Duodenal mucosa (tissue), 2 donors: Measurements from ENCODE around the gene DZIP1.
"Not testable (repeated sequence)": the region's sequence is repeated elsewhere in the genome, so short reads cannot be mapped to it uniquely, and the experiment has no call there.

Source experiments
- H3K27ac ChIP-seq: one replicate; pipeline ENCODE4 v1.7.0; 2013; ENCODE audit warnings: low read depth, low read length
- H3K27me3 ChIP-seq, 2 donors: one replicate each; pipeline ENCODE4 v1.7.0; 2013; ENCODE audit warnings: low read length in 2 of 2, control low read depth in 1 of 2; ENCODE audit not compliant: insufficient read depth in 2 of 2, control insufficient read depth in 1 of 2
- H3K36me3 ChIP-seq, 2 donors: one replicate each; pipeline ENCODE4 v1.7.0; 2013; ENCODE audit warnings: low read length in 2 of 2, control low read depth in 1 of 2; ENCODE audit not compliant: insufficient read depth in 2 of 2, control insufficient read depth in 1 of 2
- H3K4me1 ChIP-seq, 2 donors: one replicate each; pipeline ENCODE4 v1.7.0; 2013; ENCODE audit warnings: low read length in 2 of 2, control low read depth in 1 of 2; ENCODE audit not compliant: insufficient read depth in 2 of 2, control insufficient read depth in 1 of 2
- H3K4me3 ChIP-seq, 2 donors: one replicate each; pipeline ENCODE4 v1.7.0; 2013; ENCODE audit warnings: low read length in 2 of 2, low read depth in 1 of 2
- H3K9ac ChIP-seq, 2 donors: one replicate each; pipeline ENCODE4 v1.7.0; 2013; ENCODE audit warnings: low read length in 2 of 2, low read depth in 1 of 2
- H3K9me3 ChIP-seq, 2 donors: one replicate each; pipeline ENCODE4 v1.7.0; 2013; ENCODE audit warnings: low read length in 2 of 2, control low read depth in 1 of 2; ENCODE audit not compliant: control insufficient read depth in 1 of 2

DZIP1 gene

GRCh38 chr13:95644601-95645052, at the start of gene DZIP1:
TSS of gene DZIP1 (minus strand) at chr13:95644706. CDS start at chr13:95642029, 2,677 bp downstream.
- Histone ChIP-seq H3K4me3 (peak within 1 kb of the TSS; percentile 34 to 50), H3K9me3 (no peaks in the 10 kb centered on the region), H3K4me1 (peaks cover 3 to 8% of the 10 kb centered on the region in 2 donors), H3K27me3 (peaks cover 26 to 34% of the 10 kb centered on the region in 2 donors), H3K36me3 (no peaks in the 10 kb centered on the region), H3K27ac (no peak within 1 kb of the TSS), H3K9ac (peak within 1 kb of the TSS in 1 of 2 donors; percentile 19)

GRCh38 chr13:95690986-95691385, 46.5 kb upstream of the DZIP1 start:
- not testable (repeated sequence) for H3K9ac ChIP-seq, H3K9me3 ChIP-seq, H3K27me3 ChIP-seq, H3K4me3 ChIP-seq, H3K4me1 ChIP-seq, H3K27ac ChIP-seq, H3K36me3 ChIP-seq

- Histone ChIP-seq H3K4me1 (peaks cover 0 to 4% of the 10 kb centered on the region in 2 donors), H3K36me3 (no peaks in the 10 kb centered on the region), H3K4me3 (no peak overlapping the region), H3K27ac (no peak overlapping the region), H3K27me3 (no peaks in the 10 kb centered on the region), H3K9me3 (peaks cover 0 to 2% of the 10 kb centered on the region in 2 donors), H3K9ac (no peak overlapping the region)
These were observed 45.0 kb upstream of the DZIP1 start for GRCh38 chr13:95689582-95689926.

GRCh38 chr13:95684960-95685359, 40.5 kb upstream of the DZIP1 start:
- H3K9ac ChIP-seq, H3K27ac ChIP-seq, H3K9me3 ChIP-seq, H3K4me3 ChIP-seq, H3K36me3 ChIP-seq, H3K27me3 ChIP-seq: not testable (repeated sequence)
- H3K4me1 ChIP-seq: peaks cover 4 to 12% of the 10 kb centered on the region in 2 donors

GRCh38 chr13:95684418-95684817, 39.9 kb upstream of the DZIP1 start:
- no peaks in the 10 kb centered on the region for H3K36me3 ChIP-seq
- no peak overlapping the region for H3K9ac ChIP-seq
- H3K4me1 ChIP-seq: peaks cover 4 to 14% of the 10 kb centered on the region in 2 donors
- H3K9me3 ChIP-seq: peaks cover 0 to 2% of the 10 kb centered on the region in 2 donors
- H3K4me3 ChIP-seq: no peak overlapping the region
- H3K27me3 ChIP-seq: no peaks in the 10 kb centered on the region
- no peak overlapping the region for H3K27ac ChIP-seq

GRCh38 chr13:95679722-95680121, 35.2 kb upstream of the DZIP1 start:
- peaks cover 11 to 32% of the 10 kb centered on the region in 2 donors for H3K4me1 ChIP-seq
- peak overlapping the region in 1 of 2 donors; percentile 90 for H3K4me3 ChIP-seq
- no peaks in the 10 kb centered on the region for H3K9me3 ChIP-seq
- H3K9ac ChIP-seq: no peak overlapping the region
- no peaks in the 10 kb centered on the region for H3K27me3 ChIP-seq
- H3K36me3 ChIP-seq: no peaks in the 10 kb centered on the region
- H3K27ac ChIP-seq: no peak overlapping the region

GRCh38 chr13:95678967-95679366, 34.5 kb upstream of the DZIP1 start:
- H3K36me3 ChIP-seq: no peaks in the 10 kb centered on the region
- no peak overlapping the region for H3K9ac ChIP-seq
- peak overlapping the region; percentile 90 to 100 for H3K4me3 ChIP-seq
- H3K4me1 ChIP-seq: peaks cover 10 to 33% of the 10 kb centered on the region in 2 donors
- no peaks in the 10 kb centered on the region for H3K27me3 ChIP-seq
- H3K27ac ChIP-seq: no peak overlapping the region
- no peaks in the 10 kb centered on the region for H3K9me3 ChIP-seq

GRCh38 chr13:95677564-95678266, 33.2 kb upstream of the DZIP1 start:
- peak overlapping the region; percentile 93 for H3K27ac ChIP-seq
- H3K4me3 ChIP-seq: peak overlapping the region; percentile 90 to 100
- H3K9ac ChIP-seq: peak overlapping the region; percentile 86 to 93
- H3K27me3 ChIP-seq: no peaks in the 10 kb centered on the region
- peaks cover 10 to 39% of the 10 kb centered on the region in 2 donors for H3K4me1 ChIP-seq
- H3K36me3 ChIP-seq: no peaks in the 10 kb centered on the region
- H3K9me3 ChIP-seq: no peaks in the 10 kb centered on the region

GRCh38 chr13:95676762-95677563, 32.5 kb upstream of the DZIP1 start, which contains the start of gene DNAJC3:
TSS of gene DNAJC3 (plus strand) at chr13:95677139. CDS start at chr13:95677256, 117 bp downstream.
- H3K4me1 ChIP-seq: peaks cover 10 to 33% of the 10 kb centered on the region in 2 donors

More at GRCh38 chr13:95676762-95677563, 32.5 kb upstream of the DZIP1 start, which contains the start of gene DNAJC3:
- Histone ChIP-seq H3K4me3 (peak within 1 kb of the TSS; percentile 95 to 100), H3K36me3 (no peaks in the 10 kb centered on the region), H3K9me3 (peaks cover under 1 to 2% of the 10 kb centered on the region in 2 donors), H3K27ac (peak within 1 kb of the TSS; percentile 93), H3K9ac (peak within 1 kb of the TSS; percentile 93 to 99), H3K27me3 (no peaks in the 10 kb centered on the region)
